ENCODE measurements around the gene RHOA.

- TF ChIP-seq, protein P1, sequence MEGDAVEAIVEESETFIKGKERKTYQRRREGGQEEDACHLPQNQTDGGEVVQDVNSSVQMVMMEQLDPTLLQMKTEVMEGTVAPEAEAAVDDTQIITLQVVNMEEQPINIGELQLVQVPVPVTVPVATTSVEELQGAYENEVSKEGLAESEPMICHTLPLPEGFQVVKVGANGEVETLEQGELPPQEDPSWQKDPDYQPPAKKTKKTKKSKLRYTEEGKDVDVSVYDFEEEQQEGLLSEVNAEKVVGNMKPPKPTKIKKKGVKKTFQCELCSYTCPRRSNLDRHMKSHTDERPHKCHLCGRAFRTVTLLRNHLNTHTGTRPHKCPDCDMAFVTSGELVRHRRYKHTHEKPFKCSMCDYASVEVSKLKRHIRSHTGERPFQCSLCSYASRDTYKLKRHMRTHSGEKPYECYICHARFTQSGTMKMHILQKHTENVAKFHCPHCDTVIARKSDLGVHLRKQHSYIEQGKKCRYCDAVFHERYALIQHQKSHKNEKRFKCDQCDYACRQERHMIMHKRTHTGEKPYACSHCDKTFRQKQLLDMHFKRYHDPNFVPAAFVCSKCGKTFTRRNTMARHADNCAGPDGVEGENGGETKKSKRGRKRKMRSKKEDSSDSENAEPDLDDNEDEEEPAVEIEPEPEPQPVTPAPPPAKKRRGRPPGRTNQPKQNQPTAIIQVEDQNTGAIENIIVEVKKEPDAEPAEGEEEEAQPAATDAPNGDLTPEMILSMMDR (conservative IDR thresholded peaks at IDR 0.05; ENCODE audit: low read depth, low read length): no peak
- no peak for TF ChIP-seq EZH2 (IDR thresholded peaks at IDR 0.05; ENCODE audit: low read length, unreplicated experiment)
- TF ChIP-seq EZH2phosphoT487 (IDR thresholded peaks at IDR 0.05; ENCODE audit: borderline replicate concordance, low read length): no peak
Measured at GRCh38 chr3:49397470-49397869, 14.3 kb downstream of the RHOA start.

All from PC-3 (cell line).